Osteocyte (in vitro differentiated cells): ENCODE data around the gene RAP1A. TPM values are rescaled to one million over a fixed set of nuclear protein-coding genes. Genes with fewer than 3 reads are reported as not detected.

Experiments used
- DNase-seq: peaks from one replicate; pipeline ENCODE4 v3.0.0; 2021; ENCODE audit warnings: mixed read lengths; ENCODE audit not compliant: unreplicated experiment; ENCODE audit errors: extremely low spot score
- H3K27ac Mint-ChIP-seq: one replicate; pipeline ENCODE4 v1.8.0; 2021; ENCODE audit warnings: mild to moderate bottlenecking, mixed read lengths; ENCODE audit not compliant: unreplicated experiment
- H3K27me3 Mint-ChIP-seq: one replicate; pipeline ENCODE4 v1.8.0; 2021; ENCODE audit warnings: mixed read lengths; ENCODE audit not compliant: unreplicated experiment
- H3K36me3 Mint-ChIP-seq: one replicate; pipeline ENCODE4 v1.8.0; 2021; ENCODE audit warnings: mixed read lengths; ENCODE audit not compliant: unreplicated experiment
- H3K4me1 Mint-ChIP-seq: one replicate; pipeline ENCODE4 v1.8.0; 2021; ENCODE audit warnings: mixed read lengths; ENCODE audit not compliant: unreplicated experiment
- H3K4me3 Mint-ChIP-seq: one replicate; pipeline ENCODE4 v1.8.0; 2021; ENCODE audit warnings: mild to moderate bottlenecking, moderate library complexity, mixed read lengths; ENCODE audit not compliant: unreplicated experiment
- H3K9me3 Mint-ChIP-seq: one replicate; pipeline ENCODE4 v1.8.0; 2021; ENCODE audit warnings: mixed read lengths; ENCODE audit not compliant: unreplicated experiment
- CTCF ChIP-seq: fragments of 200-600 bp; sonication (generic); IDR thresholded peaks from 2 replicates; pipeline ENCODE4 v1.5.0; 2021; ENCODE audit warnings: antibody characterized with exemption, mild to moderate bottlenecking, moderate library complexity
- total RNA-seq: library from RNA; stranded (reverse); gene quantifications from 2 replicates; pipeline ENCODE4 v1.2.1, GENCODE V29; 2021

Gene RAP1A
- total RNA-seq, 1 donor from 2014 or later = 48.3 TPM

- TF ChIP-seq CTCF = no peak
- peaks cover 37% of the 10 kb centered on the region for H3K4me1 Mint-ChIP-seq
- H3K4me3 Mint-ChIP-seq = peak overlapping the region; percentile 79
- DNase-seq = no peak
- H3K27ac Mint-ChIP-seq = peak overlapping the region; percentile 75
- H3K36me3 Mint-ChIP-seq = no peaks in the 10 kb centered on the region
- no peaks in the 10 kb centered on the region for H3K9me3 Mint-ChIP-seq
- H3K27me3 Mint-ChIP-seq = no peaks in the 10 kb centered on the region
Measured at GRCh38 chr1:111618961-111619634, 491 bp upstream of the RAP1A start.

- Mint-ChIP-seq H3K4me1 (peaks cover 37% of the 10 kb centered on the region), H3K36me3 (no peaks in the 10 kb centered on the region), H3K9me3 (no peaks in the 10 kb centered on the region), H3K27me3 (no peaks in the 10 kb centered on the region), H3K4me3 (peak overlapping the region; percentile 85), H3K27ac (peak overlapping the region; percentile 70)
- DNase-seq = no peak
- no peak for TF ChIP-seq CTCF
Measured at GRCh38 chr1:111620441-111620971, 917 bp downstream of the RAP1A start.

- H3K4me1 Mint-ChIP-seq = peaks cover 37% of the 10 kb centered on the region
- no peak for DNase-seq
- H3K36me3 Mint-ChIP-seq = no peaks in the 10 kb centered on the region
Measured at GRCh38 chr1:111621050-111621449, 1.5 kb downstream of the RAP1A start.

GRCh38 chr1:111622166-111622565, 2.6 kb downstream of the RAP1A start:
- no peak overlapping the region for H3K4me3 Mint-ChIP-seq
- H3K36me3 Mint-ChIP-seq = no peaks in the 10 kb centered on the region
- DNase-seq = no peak
- H3K4me1 Mint-ChIP-seq = peaks cover 37% of the 10 kb centered on the region
- H3K9me3 Mint-ChIP-seq = no peaks in the 10 kb centered on the region
- peak overlapping the region; percentile 33 for H3K27ac Mint-ChIP-seq
- no peak for TF ChIP-seq CTCF
- H3K27me3 Mint-ChIP-seq = no peaks in the 10 kb centered on the region

More at GRCh38 chr1:111621050-111621449, 1.5 kb downstream of the RAP1A start:
- no peak for TF ChIP-seq CTCF
- H3K27ac Mint-ChIP-seq = peak overlapping the region; percentile 70
- H3K4me3 Mint-ChIP-seq = peak overlapping the region; percentile 85
- H3K27me3 Mint-ChIP-seq = no peaks in the 10 kb centered on the region
- no peaks in the 10 kb centered on the region for H3K9me3 Mint-ChIP-seq

- Mint-ChIP-seq H3K36me3 (no peaks in the 10 kb centered on the region), H3K27me3 (no peaks in the 10 kb centered on the region), H3K4me3 (no peak overlapping the region), H3K27ac (no peak overlapping the region), H3K4me1 (peaks cover 44% of the 10 kb centered on the region), H3K9me3 (no peaks in the 10 kb centered on the region)
- no peak for DNase-seq
- TF ChIP-seq CTCF = no peak
Measured at GRCh38 chr1:111624382-111624781, 4.8 kb downstream of the RAP1A start.
